T-helper 9 cell (primary cell): ENCODE measurements around the gene PANK4.
"Not testable (repeated sequence)": the region's sequence is repeated elsewhere in the genome, so short reads cannot be mapped to it uniquely, and the experiment has no call there.

Experiments
- DNase-seq: peaks from one replicate; pipeline ENCODE4 v3.0.0-alpha.2; 2020
- total RNA-seq, 2 donors: gene quantifications; one replicate each; lab custom pipeline; 2026; lab: John Stamatoyannopoulos, UW

Gene PANK4
- 38.6 to 70.3 reads per million in 2 donors for total RNA-seq

- peak; percentile 82 for DNase-seq
Measured at GRCh38 chr1:2525920-2526823, at the start of gene PANK4. Gene PANK4, minus strand, starts transcription at chr1:2526596. Its CDS starts 9 bp downstream, at chr1:2526587.

- DNase-seq: no peak
Measured at GRCh38 chr1:2574350-2574749, 48.0 kb upstream of the PANK4 start.

GRCh38 chr1:2573250-2573920 lies 47.0 kb upstream of the PANK4 start:
- DNase-seq: no peak

GRCh38 chr1:2571348-2571747 lies 45.0 kb upstream of the PANK4 start:
- DNase-seq: no peak

- DNase-seq: no peak
Measured at GRCh38 chr1:2570332-2570731, 43.9 kb upstream of the PANK4 start.

- not testable (repeated sequence) for DNase-seq
Measured at GRCh38 chr1:2569703-2570102, 43.3 kb upstream of the PANK4 start.

GRCh38 chr1:2569060-2569459 lies 42.7 kb upstream of the PANK4 start:
- DNase-seq: no peak

- DNase-seq: not testable (repeated sequence)
Measured at GRCh38 chr1:2568187-2568816, 41.9 kb upstream of the PANK4 start.

- no peak for DNase-seq
Measured at GRCh38 chr1:2567083-2567679, 40.8 kb upstream of the PANK4 start.

GRCh38 chr1:2566101-2567045 lies 40.0 kb upstream of the PANK4 start:
- DNase-seq: no peak

GRCh38 chr1:2564815-2565374 lies 38.5 kb upstream of the PANK4 start:
- DNase-seq: no peak

GRCh38 chr1:2564006-2564814 lies 37.8 kb upstream of the PANK4 start:
- DNase-seq: no peak

- DNase-seq: no peak
Measured at GRCh38 chr1:2563205-2563604, 36.8 kb upstream of the PANK4 start.

- no peak for DNase-seq
Measured at GRCh38 chr1:2561898-2562895, 35.8 kb upstream of the PANK4 start.

- DNase-seq: no peak
Measured at GRCh38 chr1:2561446-2561845, 35.0 kb upstream of the PANK4 start.

GRCh38 chr1:2560299-2561073 lies 34.1 kb upstream of the PANK4 start:
- DNase-seq: no peak

- DNase-seq: no peak
Measured at GRCh38 chr1:2559509-2560298, 33.3 kb upstream of the PANK4 start.

- no peak for DNase-seq
Measured at GRCh38 chr1:2558861-2559260, 32.5 kb upstream of the PANK4 start.
